Transverse colon (tissue), 4 donors: ENCODE data around the gene RHOT2. TPM values are rescaled to one million over a fixed set of nuclear protein-coding genes. Genes with fewer than 3 reads are reported as not detected.
A peak's percentile ranks its signal among the peaks of the same experiment; 100 is the strongest.

Source experiments
- DNase-seq: peaks from one replicate; pipeline ENCODE4 v3.0.0-alpha.2; 2019
- H3K27ac ChIP-seq, 4 donors: fragments of 200-600 bp; sonication (generic); 2 replicates each; pipeline ENCODE4 v1.5.1; 2016 to 2018; ENCODE audit warnings: inconsistent platforms in 4 of 4
- H3K27me3 ChIP-seq: fragments of 200-600 bp; sonication (generic); 2 replicates; pipeline ENCODE4 v1.5.1; 2017; ENCODE audit warnings: inconsistent platforms
- H3K36me3 ChIP-seq, 4 donors: fragments of 200-600 bp; sonication (generic); 2 replicates each; pipeline ENCODE4 v1.5.1; 2017 to 2019; ENCODE audit warnings: inconsistent platforms in 4 of 4
- H3K4me1 ChIP-seq, 4 donors: fragments of 200-600 bp; sonication (generic); 2 replicates each; pipeline ENCODE4 v1.5.1; 2017 to 2020; ENCODE audit warnings: inconsistent platforms in 4 of 4
- H3K4me3 ChIP-seq, 4 donors: fragments of 200-600 bp; sonication (generic); 1 replicate in 1 of 4; 2 replicates in 3 of 4; pipeline versions ENCODE4 v1.5.1 to v1.6.1; 2017 to 2019; ENCODE audit warnings: inconsistent platforms in 4 of 4
- H3K9me3 ChIP-seq, 2 donors: fragments of 200-600 bp; sonication (generic); 2 replicates each; pipeline ENCODE4 v1.5.1; 2017 to 2019; ENCODE audit warnings: inconsistent platforms in 2 of 2
- EP300 ChIP-seq: sonication (generic); formaldehyde crosslinking; IDR thresholded peaks from one replicate; pipeline ENCODE4 v1.6.1; 2017; ENCODE audit warnings: antibody characterized with exemption, low read depth
- POLR2A ChIP-seq: fragments of 450-650 bp; IDR thresholded peaks from one replicate; pipeline ENCODE4 v1.6.1; 2016; ENCODE audit warnings: antibody characterized with exemption, mild to moderate bottlenecking, moderate library complexity
- POLR2AphosphoS5 ChIP-seq, 3 donors: sonication (generic); formaldehyde crosslinking; IDR thresholded peaks; one replicate each; pipeline ENCODE4 v1.6.1; 2016; ENCODE audit warnings: antibody characterized with exemption in 3 of 3
- WGBS, 2 donors: methylation state at CpG; one replicate each; pipeline ENCODE4 v1.1.5; 2018; ENCODE audit warnings: low coverage in 1 of 2; 5-methylcytosine and 5-hydroxymethylcytosine counted together
- in situ Hi-C, 4 donors: fragments of 200-750 bp; cut with MboI; loops; one replicate each; pipeline versions ENCODE4 v1.15.0 to v1.15.1; 2017; ENCODE audit warnings: low sequenced_read_pairs in 3 of 4, low pct_ligation_motif_present in 1 of 4, low pct_unique_long_range_greater_than_20kb in 1 of 4
- intact Hi-C: fragments of 100-400 bp; cut with DNase I; formaldehyde crosslinking; loops from one replicate; pipeline ENCODE4 v1.15.1; 2023; ENCODE audit warnings: low total_unique reads
- total RNA-seq, 4 donors: library from RNA; depleted of rRNA; stranded (reverse); fragments of >200 nt; gene quantifications; one replicate each; pipeline ENCODE4 v1.1.0, GENCODE V29; 2016
- TF ChIP-seq, protein P1 (sequence below), 5 experiments: fragments of 200-600 bp in 3 of 5; fragments of 450-650 bp in 2 of 5; sonication (generic) in 3 of 5; IDR thresholded peaks; 1 replicate in 2 of 5; 2 replicates in 3 of 5; pipeline ENCODE4 v1.5.1; 2016 to 2017; ENCODE audit warnings: antibody characterized with exemption in 5 of 5, inconsistent platforms in 3 of 5, mild to moderate bottlenecking in 2 of 5, moderate library complexity in 1 of 5

The RHOT2 gene
- total RNA-seq, 4 donors from 2014 or later, result 133 to 386 (median 259) TPM

DNA sequence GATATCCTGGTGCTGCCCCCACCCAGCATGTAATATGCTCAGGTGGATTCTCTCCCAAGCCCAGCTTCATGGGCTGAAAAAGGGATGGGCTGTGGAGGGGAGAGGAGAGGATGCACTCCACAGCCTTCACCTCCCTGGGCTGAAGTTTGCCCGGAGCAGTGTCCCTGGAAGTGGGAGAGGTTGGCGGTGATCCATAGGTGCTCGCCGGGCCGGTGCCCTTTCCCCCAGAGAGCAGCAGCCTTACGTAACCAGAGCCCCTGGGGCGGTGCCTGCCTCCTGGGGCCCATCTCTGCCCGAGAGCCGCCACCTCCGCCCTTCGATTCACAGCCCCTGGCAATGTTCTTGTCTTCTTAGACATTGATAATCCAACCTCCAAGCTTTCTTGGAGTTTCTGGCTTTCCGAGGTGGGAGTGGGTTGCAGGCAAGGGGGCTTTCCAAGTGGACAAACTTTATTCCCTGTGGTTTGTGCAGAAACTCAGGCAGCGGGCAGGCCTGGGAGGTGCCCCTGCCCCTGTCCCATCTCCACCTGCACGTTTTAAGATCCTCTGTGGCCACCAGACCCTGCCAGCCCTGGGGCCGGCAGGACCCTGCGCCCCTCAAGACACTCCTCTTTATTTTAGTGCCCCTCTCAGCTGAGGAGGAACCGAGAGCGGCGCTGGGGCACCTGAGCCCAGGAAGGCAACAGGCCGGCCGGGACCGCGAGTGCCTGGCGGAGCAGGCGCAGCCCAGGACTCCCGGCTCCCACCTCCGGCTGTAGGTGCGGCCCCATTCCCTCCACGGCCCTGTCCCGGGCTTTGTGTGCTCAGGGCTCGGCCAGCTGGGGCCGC, 21.9 kb upstream of the RHOT2 start:
- H3K9me3 ChIP-seq, result no peaks in the 10 kb centered on the region

DNA sequence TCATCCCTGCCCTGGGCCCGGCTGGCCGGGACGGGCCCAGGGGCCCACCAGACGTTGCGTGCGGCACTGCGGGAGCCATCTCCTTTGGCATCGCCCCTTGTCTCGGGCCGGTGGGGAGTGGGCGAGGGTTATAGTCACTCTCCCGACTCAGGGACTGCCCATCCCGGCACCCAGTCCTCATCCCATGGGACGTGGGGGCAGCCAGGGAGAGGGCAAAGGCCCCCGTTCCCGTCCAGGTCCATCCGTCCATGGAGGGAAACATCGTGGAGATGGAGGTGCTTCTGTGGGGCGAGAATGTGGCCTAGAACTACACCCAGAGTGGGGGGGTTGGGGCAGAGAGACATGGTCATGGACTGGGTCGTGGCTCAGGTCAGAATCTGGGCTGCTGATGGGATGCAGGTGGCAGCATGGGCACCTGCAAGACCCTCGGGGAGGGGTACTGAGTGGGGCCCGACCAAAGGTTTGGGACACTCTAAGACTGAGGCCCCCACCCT, 21.2 kb upstream of the RHOT2 start:
- no peak for DNase-seq
- H3K4me3 ChIP-seq, result peak overlapping the region in 2 of 4 donors; percentile 13 to 25
- intact Hi-C loops (no loop called here), in situ Hi-C loops (no loop called here)
- TF ChIP-seq POLR2AphosphoS5 (IDR thresholded peaks at IDR 0.05), result no peak
- TF ChIP-seq POLR2A, result no peak
- no peak for TF ChIP-seq EP300
- TF ChIP-seq, protein P1, sequence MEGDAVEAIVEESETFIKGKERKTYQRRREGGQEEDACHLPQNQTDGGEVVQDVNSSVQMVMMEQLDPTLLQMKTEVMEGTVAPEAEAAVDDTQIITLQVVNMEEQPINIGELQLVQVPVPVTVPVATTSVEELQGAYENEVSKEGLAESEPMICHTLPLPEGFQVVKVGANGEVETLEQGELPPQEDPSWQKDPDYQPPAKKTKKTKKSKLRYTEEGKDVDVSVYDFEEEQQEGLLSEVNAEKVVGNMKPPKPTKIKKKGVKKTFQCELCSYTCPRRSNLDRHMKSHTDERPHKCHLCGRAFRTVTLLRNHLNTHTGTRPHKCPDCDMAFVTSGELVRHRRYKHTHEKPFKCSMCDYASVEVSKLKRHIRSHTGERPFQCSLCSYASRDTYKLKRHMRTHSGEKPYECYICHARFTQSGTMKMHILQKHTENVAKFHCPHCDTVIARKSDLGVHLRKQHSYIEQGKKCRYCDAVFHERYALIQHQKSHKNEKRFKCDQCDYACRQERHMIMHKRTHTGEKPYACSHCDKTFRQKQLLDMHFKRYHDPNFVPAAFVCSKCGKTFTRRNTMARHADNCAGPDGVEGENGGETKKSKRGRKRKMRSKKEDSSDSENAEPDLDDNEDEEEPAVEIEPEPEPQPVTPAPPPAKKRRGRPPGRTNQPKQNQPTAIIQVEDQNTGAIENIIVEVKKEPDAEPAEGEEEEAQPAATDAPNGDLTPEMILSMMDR (IDR thresholded peaks at IDR 0.05), result no peak
- H3K36me3 ChIP-seq, result no peaks in the 10 kb centered on the region
- peak overlapping the region; percentile 93 to 96 (median 95) for H3K27ac ChIP-seq
- H3K4me1 ChIP-seq, result peaks cover 48 to 78% (median 76%) of the 10 kb centered on the region in 4 donors
- WGBS, 2 donors, result 10 to 69% methylated on average over 2 to 11 of the region's 22 CpGs
- no peaks in the 10 kb centered on the region for H3K27me3 ChIP-seq
- H3K9me3 ChIP-seq, result no peaks in the 10 kb centered on the region

More for the DNA sequence above, 21.9 kb upstream of the RHOT2 start:
- in situ Hi-C loops (no loop called here), intact Hi-C loops (no loop called here)
- WGBS, 2 donors, result 48% methylated on average over 28 of the region's 32 CpGs; no CpG with 5 or more reads in 1 of the 2 donors
- H3K4me1 ChIP-seq, result peaks cover 48 to 82% (median 77%) of the 10 kb centered on the region in 4 donors
- no peaks in the 10 kb centered on the region for H3K36me3 ChIP-seq
- H3K4me3 ChIP-seq, result peak overlapping the region in 2 of 4 donors; percentile 13 to 25
- DNase-seq, result peak; percentile 89
- H3K27me3 ChIP-seq, result no peaks in the 10 kb centered on the region
- TF ChIP-seq POLR2AphosphoS5 (IDR thresholded peaks at IDR 0.05), result peak in 2 of 3 donors; percentile 69 to 79
- TF ChIP-seq EP300, result no peak
- TF ChIP-seq, protein P1 (IDR thresholded peaks at IDR 0.05), result no peak
- TF ChIP-seq POLR2A, result peak; percentile 52
- H3K27ac ChIP-seq, result peak overlapping the region; percentile 93 to 96 (median 95)

DNA sequence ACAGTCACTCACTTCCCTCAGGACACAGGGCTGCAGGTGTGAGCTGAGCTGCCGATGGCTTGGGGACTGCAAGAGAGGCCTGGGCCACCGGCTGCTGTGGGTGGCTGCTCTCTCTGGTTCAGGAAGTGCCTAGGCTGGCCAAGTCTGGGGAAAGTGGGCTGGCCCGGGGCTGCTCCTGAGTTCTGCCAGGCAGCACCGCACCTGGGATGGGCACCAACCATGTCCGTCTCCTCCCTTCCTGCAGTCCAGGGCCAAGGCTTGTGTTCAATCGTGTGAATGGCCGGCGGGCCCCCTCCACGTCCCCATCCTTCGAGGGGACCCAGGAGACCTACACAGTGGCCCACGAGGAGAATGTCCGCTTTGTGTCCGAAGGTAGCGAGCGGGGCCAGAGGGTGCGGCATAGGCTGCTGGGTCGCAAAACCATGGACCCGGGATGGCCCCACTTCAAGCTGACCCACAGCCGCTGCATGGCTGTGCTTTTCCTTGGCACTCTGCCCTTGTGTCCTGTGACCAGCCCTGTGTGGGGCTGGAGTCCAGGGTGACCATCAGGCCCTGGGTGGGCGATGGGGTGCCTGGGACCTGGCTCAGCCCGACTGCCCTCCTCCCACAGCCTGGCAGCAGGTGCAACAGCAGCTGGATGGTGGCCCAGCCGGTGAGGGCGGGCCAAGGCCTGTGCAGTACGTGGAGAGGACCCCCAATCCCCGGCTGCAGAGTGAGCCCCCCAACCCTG, 20.6 kb upstream of the RHOT2 start:
- Histone ChIP-seq H3K27me3 (no peaks in the 10 kb centered on the region), H3K27ac (peak overlapping the region; percentile 93 to 96 (median 95)), H3K9me3 (no peaks in the 10 kb centered on the region), H3K36me3 (no peaks in the 10 kb centered on the region), H3K4me3 (peak overlapping the region in 2 of 4 donors; percentile 81 to 86), H3K4me1 (peaks cover 48 to 76% (median 76%) of the 10 kb centered on the region in 4 donors)
- 21% methylated on average over 19 of the region's 25 CpGs; no CpG with 5 or more reads in 1 of the 2 donors for WGBS, 2 donors
- intact Hi-C loops, result no loop called here
- DNase-seq, result peak; percentile 71
- TF ChIP-seq EP300 (no peak), POLR2A (peak; percentile 68), POLR2AphosphoS5 (IDR thresholded peaks at IDR 0.05) (peak in 2 of 3 donors; percentile 27 to 34)
- TF ChIP-seq, protein P1 (IDR thresholded peaks at IDR 0.05), result no peak
- in situ Hi-C loops, result no loop called here
